ENCODE results near the gene SC5D. TPM values are rescaled to one million over a fixed set of nuclear protein-coding genes. Genes with fewer than 3 reads are reported as not detected.

SC5D gene, protein sequence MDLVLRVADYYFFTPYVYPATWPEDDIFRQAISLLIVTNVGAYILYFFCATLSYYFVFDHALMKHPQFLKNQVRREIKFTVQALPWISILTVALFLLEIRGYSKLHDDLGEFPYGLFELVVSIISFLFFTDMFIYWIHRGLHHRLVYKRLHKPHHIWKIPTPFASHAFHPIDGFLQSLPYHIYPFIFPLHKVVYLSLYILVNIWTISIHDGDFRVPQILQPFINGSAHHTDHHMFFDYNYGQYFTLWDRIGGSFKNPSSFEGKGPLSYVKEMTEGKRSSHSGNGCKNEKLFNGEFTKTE
- polyA plus RNA-seq (2012; ENCODE audit: insufficient read length, low read depth): 11.7 TPM

- peak; percentile 69; the same call in 1 of the 2 replicates for TF ChIP-seq SIN3A (IDR thresholded peaks at IDR 0.05; ENCODE audit: borderline replicate concordance, insufficient read depth, low read length)
- peak; percentile 37 for TF ChIP-seq FOXP2 (optimal IDR thresholded peaks at IDR 0.05; ENCODE audit: borderline replicate concordance, extremely low read depth, extremely low read length, insufficient read depth)
- TF ChIP-seq TAF1 (IDR thresholded peaks at IDR 0.05; ENCODE audit: borderline replicate concordance, insufficient read depth, low read length): peak; percentile 90
- peak; percentile 82 for TF ChIP-seq POLR2AphosphoS5 (IDR thresholded peaks at IDR 0.05; ENCODE audit: low read depth, low read length)
- TF ChIP-seq, protein P1, sequence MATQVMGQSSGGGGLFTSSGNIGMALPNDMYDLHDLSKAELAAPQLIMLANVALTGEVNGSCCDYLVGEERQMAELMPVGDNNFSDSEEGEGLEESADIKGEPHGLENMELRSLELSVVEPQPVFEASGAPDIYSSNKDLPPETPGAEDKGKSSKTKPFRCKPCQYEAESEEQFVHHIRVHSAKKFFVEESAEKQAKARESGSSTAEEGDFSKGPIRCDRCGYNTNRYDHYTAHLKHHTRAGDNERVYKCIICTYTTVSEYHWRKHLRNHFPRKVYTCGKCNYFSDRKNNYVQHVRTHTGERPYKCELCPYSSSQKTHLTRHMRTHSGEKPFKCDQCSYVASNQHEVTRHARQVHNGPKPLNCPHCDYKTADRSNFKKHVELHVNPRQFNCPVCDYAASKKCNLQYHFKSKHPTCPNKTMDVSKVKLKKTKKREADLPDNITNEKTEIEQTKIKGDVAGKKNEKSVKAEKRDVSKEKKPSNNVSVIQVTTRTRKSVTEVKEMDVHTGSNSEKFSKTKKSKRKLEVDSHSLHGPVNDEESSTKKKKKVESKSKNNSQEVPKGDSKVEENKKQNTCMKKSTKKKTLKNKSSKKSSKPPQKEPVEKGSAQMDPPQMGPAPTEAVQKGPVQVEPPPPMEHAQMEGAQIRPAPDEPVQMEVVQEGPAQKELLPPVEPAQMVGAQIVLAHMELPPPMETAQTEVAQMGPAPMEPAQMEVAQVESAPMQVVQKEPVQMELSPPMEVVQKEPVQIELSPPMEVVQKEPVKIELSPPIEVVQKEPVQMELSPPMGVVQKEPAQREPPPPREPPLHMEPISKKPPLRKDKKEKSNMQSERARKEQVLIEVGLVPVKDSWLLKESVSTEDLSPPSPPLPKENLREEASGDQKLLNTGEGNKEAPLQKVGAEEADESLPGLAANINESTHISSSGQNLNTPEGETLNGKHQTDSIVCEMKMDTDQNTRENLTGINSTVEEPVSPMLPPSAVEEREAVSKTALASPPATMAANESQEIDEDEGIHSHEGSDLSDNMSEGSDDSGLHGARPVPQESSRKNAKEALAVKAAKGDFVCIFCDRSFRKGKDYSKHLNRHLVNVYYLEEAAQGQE (IDR thresholded peaks at IDR 0.05; ENCODE audit: insufficient read depth in 1 of 2, low read depth in 2 of 2, low read length in 2 of 2): 0 out of 4 replicates have a peak, but pooled peaks of 1 of the 2 experiments have one; percentile 27
Observed at GRCh38 chr11:121292495-121293287, at the start of gene SC5D. SC5D (plus strand) TSS chr11:121292771; CDS start chr11:121303376, 10,605 bp downstream.

DNA sequence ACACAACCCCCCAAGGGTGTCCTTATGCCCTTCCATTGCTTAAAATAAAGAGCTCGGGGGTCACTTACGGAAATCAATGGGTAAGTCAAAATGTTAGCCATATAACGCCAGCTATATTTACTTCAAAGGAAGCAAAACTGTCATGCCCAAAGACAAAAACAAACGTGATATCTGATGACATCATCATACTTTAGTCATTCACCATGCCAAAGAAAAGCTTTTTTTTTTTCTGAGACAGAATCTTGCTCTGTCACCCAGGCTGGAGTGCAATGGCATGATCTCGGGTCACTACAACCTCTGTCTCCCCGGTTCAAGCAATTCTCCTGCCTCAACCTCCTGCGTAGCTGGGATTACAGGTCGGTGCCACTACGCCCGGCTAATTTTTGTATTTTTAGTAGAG, 47.7 kb upstream of the SC5D start:
- TF ChIP-seq, protein P1 (IDR thresholded peaks at IDR 0.05; ENCODE audit: insufficient read depth in 1 of 2, low read depth in 2 of 2, low read length in 2 of 2): no peak
- TF ChIP-seq FOXP2 (optimal IDR thresholded peaks at IDR 0.05; ENCODE audit: borderline replicate concordance, extremely low read depth, extremely low read length, insufficient read depth): no peak
- no peak for TF ChIP-seq POLR2AphosphoS5 (IDR thresholded peaks at IDR 0.05; ENCODE audit: low read depth, low read length)
- TF ChIP-seq TAF1 (IDR thresholded peaks at IDR 0.05; ENCODE audit: borderline replicate concordance, insufficient read depth, low read length): no peak
- no peak for TF ChIP-seq SIN3A (IDR thresholded peaks at IDR 0.05; ENCODE audit: borderline replicate concordance, insufficient read depth, low read length)

GRCh38 chr11:121246021-121246768, 46.4 kb upstream of the SC5D start:
- TF ChIP-seq SIN3A (IDR thresholded peaks at IDR 0.05; ENCODE audit: borderline replicate concordance, insufficient read depth, low read length) (no peak), TAF1 (IDR thresholded peaks at IDR 0.05; ENCODE audit: borderline replicate concordance, insufficient read depth, low read length) (no peak), FOXP2 (optimal IDR thresholded peaks at IDR 0.05; ENCODE audit: borderline replicate concordance, extremely low read depth, extremely low read length, insufficient read depth) (no peak), POLR2AphosphoS5 (IDR thresholded peaks at IDR 0.05; ENCODE audit: low read depth, low read length) (no peak)
- TF ChIP-seq, protein P1 (IDR thresholded peaks at IDR 0.05; ENCODE audit: insufficient read depth in 1 of 2, low read depth in 2 of 2, low read length in 2 of 2): no peak

DNA sequence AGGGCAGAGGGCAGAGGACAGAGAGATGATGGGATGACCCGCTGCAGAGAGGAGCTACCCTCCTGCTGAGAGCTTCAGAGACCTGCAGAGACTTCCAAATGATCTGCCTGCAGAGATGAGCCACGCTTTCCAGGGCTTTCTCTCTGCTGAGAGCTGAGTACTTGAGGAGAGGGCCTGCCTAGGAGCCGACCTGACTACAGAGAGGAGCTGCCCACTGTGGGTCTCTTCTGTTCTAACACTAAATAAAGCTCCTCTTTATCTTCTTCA, 45.9 kb upstream of the SC5D start:
- TF ChIP-seq TAF1 (IDR thresholded peaks at IDR 0.05; ENCODE audit: borderline replicate concordance, insufficient read depth, low read length) (no peak), SIN3A (IDR thresholded peaks at IDR 0.05; ENCODE audit: borderline replicate concordance, insufficient read depth, low read length) (no peak), POLR2AphosphoS5 (IDR thresholded peaks at IDR 0.05; ENCODE audit: low read depth, low read length) (no peak), FOXP2 (optimal IDR thresholded peaks at IDR 0.05; ENCODE audit: borderline replicate concordance, extremely low read depth, extremely low read length, insufficient read depth) (no peak)
- TF ChIP-seq, protein P1 (IDR thresholded peaks at IDR 0.05; ENCODE audit: insufficient read depth in 1 of 2, low read depth in 2 of 2, low read length in 2 of 2): no peak
